HEK293 (cell line): ENCODE measurements around the gene STUB1.

ENCODE experiments used
- ATF2 ChIP-seq: fragments of 450-650 bp; formaldehyde crosslinking; IDR thresholded peaks from 2 replicates; pipeline ENCODE4 v1.5.1; 2016; ENCODE audit warnings: missing biosample characterization, missing genetic modification characterization, low read depth
- CTCF ChIP-seq: fragments of 450-650 bp; formaldehyde crosslinking; IDR thresholded peaks from 2 replicates; pipeline ENCODE4 v1.5.1; 2016; ENCODE audit warnings: missing biosample characterization, missing genetic modification characterization
- KLF16 ChIP-seq: fragments of 450-650 bp; formaldehyde crosslinking; IDR thresholded peaks from 2 replicates; pipeline ENCODE4 v1.5.1; 2017; ENCODE audit warnings: missing biosample characterization, missing genetic modification characterization
- YY1 ChIP-seq: fragments of 450-650 bp; formaldehyde crosslinking; IDR thresholded peaks from 2 replicates; pipeline ENCODE4 v1.5.1; 2018; ENCODE audit warnings: missing biosample characterization, missing genetic modification characterization
- ZFP37 ChIP-seq: fragments of 450-650 bp; formaldehyde crosslinking; IDR thresholded peaks from 2 replicates; pipeline ENCODE4 v1.5.1; 2016; ENCODE audit warnings: missing biosample characterization, missing genetic modification characterization
- ZNF114 ChIP-seq: fragments of 450-650 bp; formaldehyde crosslinking; IDR thresholded peaks from 2 replicates; pipeline ENCODE4 v1.5.0; 2017; ENCODE audit warnings: missing biosample characterization, missing genetic modification characterization
- ZNF16 ChIP-seq: fragments of 450-650 bp; formaldehyde crosslinking; IDR thresholded peaks from 2 replicates; pipeline ENCODE4 v1.5.1; 2016; ENCODE audit warnings: low read depth, missing biosample characterization, missing genetic modification characterization
- ZNF366 ChIP-seq: fragments of 450-650 bp; formaldehyde crosslinking; conservative IDR thresholded peaks from 2 replicates; pipeline ENCODE4 v1.5.1; 2016; ENCODE audit warnings: missing biosample characterization, missing genetic modification characterization
- ZNF416 ChIP-seq: fragments of 450-650 bp; formaldehyde crosslinking; IDR thresholded peaks from 2 replicates; pipeline ENCODE4 v1.5.1; 2016; ENCODE audit warnings: missing biosample characterization, missing genetic modification characterization
- ZNF548 ChIP-seq: fragments of 450-650 bp; formaldehyde crosslinking; IDR thresholded peaks from 2 replicates; pipeline ENCODE4 v1.5.1; 2016; ENCODE audit warnings: missing biosample characterization, missing genetic modification characterization
- ZNF664 ChIP-seq: fragments of 450-650 bp; formaldehyde crosslinking; IDR thresholded peaks from 2 replicates; pipeline ENCODE4 v1.5.1; 2016; ENCODE audit warnings: missing biosample characterization, missing genetic modification characterization
- ZNF843 ChIP-seq: fragments of 450-650 bp; formaldehyde crosslinking; IDR thresholded peaks from 2 replicates; pipeline ENCODE4 v1.5.1; 2016; ENCODE audit warnings: missing biosample characterization, missing genetic modification characterization

- TF ChIP-seq ATF2 (tag by site-specific recombination) (no peak), ZNF843 (tag by site-specific recombination) (no peak), CTCF (tag by site-specific recombination) (no peak; the same call in 1 of the 2 replicates), ZNF416 (tag by site-specific recombination) (no peak), ZNF664 (tag by site-specific recombination) (no peak), ZNF548 (tag by site-specific recombination) (no peak), ZNF114 (tag by site-specific recombination) (no peak), ZNF366 (no peak), KLF16 (tag by site-specific recombination) (no peak; the same call in 1 of the 2 replicates), ZNF16 (tag by site-specific recombination) (no peak), YY1 (tag by site-specific recombination) (no peak), ZFP37 (tag by site-specific recombination) (no peak)
Observed at GRCh38 chr16:635573-636205, 44.5 kb upstream of the STUB1 start.
